Right lobe of liver (tissue), 4 donors: ENCODE measurements around the gene MX2.

Experiments
- CTCF ChIP-seq, 4 donors: fragments of 200-600 bp in 3 of 4; fragments of 450-650 bp in 1 of 4; IDR thresholded peaks; one replicate each; pipeline versions ENCODE4 v1.5.1 to v1.8.0; 2016 to 2022; ENCODE audit warnings: antibody characterized with exemption in 4 of 4, mild to moderate bottlenecking in 2 of 4
- POLR2A ChIP-seq: fragments of 450-650 bp; IDR thresholded peaks from one replicate; pipeline ENCODE4 v1.6.1; 2017; ENCODE audit warnings: antibody characterized with exemption, mild to moderate bottlenecking
- donor health status: DM: no; HTN: no; CAD: no.
- donor health status: DM: no; HTN: no; CAD: no.
- donor health status: DM: no; HTN: yes; CAD: no.

DNA sequence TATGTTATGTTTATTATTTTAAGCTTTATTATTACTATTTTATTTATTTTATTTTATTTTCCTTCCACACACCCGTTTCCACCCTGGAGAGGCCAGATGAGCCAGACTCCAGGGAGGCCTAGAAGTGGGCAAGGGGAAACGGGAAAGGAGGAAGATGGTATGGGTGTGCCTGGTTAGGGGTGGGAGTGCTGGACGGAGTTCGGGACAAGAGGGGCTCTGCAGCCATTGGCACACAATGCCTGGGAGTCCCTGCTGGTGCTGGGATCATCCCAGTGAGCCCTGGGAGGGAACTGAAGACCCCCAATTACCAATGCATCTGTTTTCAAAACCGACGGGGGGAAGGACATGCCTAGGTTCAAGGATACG is 63.7 kb downstream of the MX2 start:
- TF ChIP-seq CTCF (IDR thresholded peaks at IDR 0.05) (no peak), POLR2A (no peak)
